ENCODE measurements around the gene NCKAP5.

NCKAP5 gene

DNA sequence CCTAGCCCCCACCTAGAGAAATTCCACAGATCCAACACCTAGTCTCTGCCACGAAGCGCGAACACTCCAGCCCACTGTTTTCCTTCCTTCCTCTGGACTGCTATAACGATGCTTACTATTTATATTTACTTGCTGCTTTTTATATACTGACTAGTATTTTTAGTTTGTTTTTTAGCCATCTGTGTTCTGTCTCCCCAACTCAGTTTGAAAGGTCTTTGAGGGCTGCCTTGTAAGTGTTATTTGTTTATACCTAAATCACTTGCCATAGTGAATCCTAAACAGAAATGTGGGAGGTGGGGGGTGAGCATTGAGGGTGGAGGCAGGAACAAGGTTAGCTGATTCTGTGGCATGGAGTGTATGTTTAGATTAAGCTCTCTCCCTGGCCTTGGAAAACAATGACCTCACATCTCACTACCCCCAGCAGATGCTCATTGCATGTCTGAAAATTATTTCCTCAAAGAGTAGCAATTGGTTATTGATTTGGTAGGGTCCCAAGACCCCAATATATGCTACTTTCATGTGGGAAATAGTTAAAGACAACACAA, 1.1 kb upstream of the NCKAP5 start:
- DNase-seq (ENCODE audit: low read depth), result no peak
- no peak for TF ChIP-seq CTCF (IDR thresholded peaks at IDR 0.05; ENCODE audit: control insufficient read depth, extremely low read depth, insufficient read depth)
- no peak overlapping the region for H3K4me3 ChIP-seq (ENCODE audit: low read depth, low read length)

- no peak for DNase-seq (ENCODE audit: low read depth)
- peak overlapping the region; percentile 27 for H3K4me3 ChIP-seq (ENCODE audit: low read depth, low read length)
- TF ChIP-seq CTCF (IDR thresholded peaks at IDR 0.05; ENCODE audit: control insufficient read depth, extremely low read depth, insufficient read depth), result no peak
Observed at GRCh38 chr2:133568598-133568997, 335 bp upstream of the NCKAP5 start.

- no peak for TF ChIP-seq CTCF (IDR thresholded peaks at IDR 0.05; ENCODE audit: control insufficient read depth, extremely low read depth, insufficient read depth)
- no peak overlapping the region for H3K4me3 ChIP-seq (ENCODE audit: low read depth, low read length)
- no peak for DNase-seq (ENCODE audit: low read depth)
Observed at GRCh38 chr2:133562558-133562957, 5.7 kb downstream of the NCKAP5 start.

DNA sequence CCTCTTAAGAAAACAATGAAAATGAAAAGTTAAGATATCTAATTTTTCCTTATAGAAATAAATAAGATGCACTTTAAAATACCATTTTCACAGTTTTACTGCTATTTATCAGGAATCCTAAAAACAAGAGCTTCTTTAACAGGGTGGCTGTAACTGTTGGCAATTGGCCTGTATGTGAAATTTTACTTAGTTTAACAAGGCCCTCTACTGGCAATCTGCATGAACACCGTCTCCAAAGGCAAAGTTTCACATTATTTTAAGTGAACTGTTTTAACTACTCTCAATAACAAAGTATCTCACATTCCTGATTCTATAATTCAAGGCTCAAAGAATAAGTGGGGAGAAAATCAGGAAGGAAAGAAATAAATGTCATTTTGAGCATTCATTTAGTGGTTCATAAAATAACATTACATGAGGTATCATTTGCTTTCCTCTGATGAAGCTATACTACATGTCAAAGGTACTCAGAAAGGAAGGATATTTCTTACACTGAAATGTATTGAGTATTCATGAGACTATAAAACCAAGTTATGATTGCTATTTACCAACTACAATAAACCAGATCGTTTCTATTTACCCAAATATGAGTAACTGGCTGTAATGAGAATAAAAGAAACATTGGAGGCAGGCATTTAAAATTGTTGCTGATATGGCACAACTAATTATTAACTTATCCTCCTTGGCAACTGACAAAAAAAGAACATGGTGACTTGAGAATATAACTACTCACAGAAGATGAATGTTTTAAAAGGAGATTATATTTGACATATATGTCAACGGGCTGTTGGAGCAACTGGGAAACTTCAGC, 7.0 kb downstream of the NCKAP5 start:
- peak; percentile 65 for TF ChIP-seq CTCF (IDR thresholded peaks at IDR 0.05; ENCODE audit: control insufficient read depth, extremely low read depth, insufficient read depth)
- no peak overlapping the region for H3K4me3 ChIP-seq (ENCODE audit: low read depth, low read length)
- DNase-seq (ENCODE audit: low read depth), result peak; percentile 53

DNA sequence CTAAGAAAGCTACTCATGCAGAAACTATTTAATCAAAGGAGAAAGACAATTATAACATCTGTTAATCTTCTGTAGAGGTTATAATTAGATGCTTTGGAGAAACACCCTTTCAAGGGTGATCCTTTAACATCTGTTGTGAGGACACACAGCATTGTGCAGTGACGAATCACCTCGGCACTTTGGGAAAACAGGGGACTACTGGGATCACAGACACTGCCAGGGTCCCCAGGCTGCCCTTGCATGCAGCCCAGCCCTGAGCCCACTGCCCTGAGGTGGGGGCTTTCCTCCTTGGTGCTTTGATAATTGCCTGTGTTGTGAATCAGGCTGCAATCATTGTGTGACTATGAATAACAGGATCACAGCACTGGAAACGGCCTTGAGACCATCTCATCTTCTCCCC, 10.6 kb downstream of the NCKAP5 start:
- H3K4me3 ChIP-seq (ENCODE audit: low read depth, low read length), result no peak overlapping the region
- TF ChIP-seq CTCF (IDR thresholded peaks at IDR 0.05; ENCODE audit: control insufficient read depth, extremely low read depth, insufficient read depth), result no peak
- DNase-seq (ENCODE audit: low read depth), result no peak

DNA sequence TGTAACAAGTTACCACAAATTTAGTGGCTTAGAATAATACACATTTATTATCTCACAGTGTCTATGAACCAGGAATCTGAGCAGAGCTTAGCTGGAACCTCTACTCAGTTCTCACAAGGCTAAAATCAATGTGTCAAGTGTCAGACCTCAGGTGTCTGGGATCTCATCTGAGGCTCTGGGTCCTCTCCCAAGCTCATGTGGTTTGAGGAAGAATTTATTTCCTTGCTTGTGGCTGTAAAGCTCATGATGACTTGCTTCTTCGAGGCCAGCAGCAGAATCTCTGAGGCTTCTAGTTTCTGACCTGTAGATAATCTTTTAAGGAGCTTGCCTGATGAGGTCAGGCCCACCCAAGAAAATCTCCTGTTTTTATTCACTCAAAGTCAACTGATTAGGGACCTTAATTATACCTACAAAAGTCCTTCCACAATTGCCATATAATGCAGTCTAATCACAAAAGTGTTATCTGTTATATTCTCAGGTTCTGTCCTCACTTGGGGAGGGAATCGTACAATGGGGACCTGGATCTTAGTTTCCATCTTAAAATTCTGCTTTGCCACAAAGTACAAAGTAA, 14.3 kb downstream of the NCKAP5 start:
- TF ChIP-seq CTCF (IDR thresholded peaks at IDR 0.05; ENCODE audit: control insufficient read depth, extremely low read depth, insufficient read depth), result no peak
- no peak for DNase-seq (ENCODE audit: low read depth)
- no peak overlapping the region for H3K4me3 ChIP-seq (ENCODE audit: low read depth, low read length)

Data from LNCaP clone FGC (cell line).